Heart right ventricle (tissue), 16 donors: Measurements from ENCODE around the gene KRT40. TPM values are rescaled to one million over a fixed set of nuclear protein-coding genes. Genes with fewer than 3 reads are reported as not detected.

ENCODE experiments used
- ATAC-seq, 8 donors: fragments of 200-7000 bp; cut with Tn5 transposase; one replicate each; pipeline ENCODE4 v1.9.1; 2020; ENCODE audit warnings: mild to moderate bottlenecking in 8 of 8, moderate library complexity in 8 of 8, moderate number of reproducible peaks in 1 of 8
- DNase-seq, 2 donors: peaks; one replicate each; pipeline ENCODE4 v3.0.0-alpha.2; 2020
- H3K27ac ChIP-seq, 10 donors: fragments of 200-600 bp; sonication (generic) in 2 of 10; one replicate each; pipeline versions ENCODE4 v1.5.0 to v1.8.0; 2020 to 2022; ENCODE audit warnings: mild to moderate bottlenecking in 3 of 10
- H3K27me3 ChIP-seq, 7 donors: fragments of 200-600 bp; one replicate each; pipeline ENCODE4 v1.8.0; 2021 to 2022; ENCODE audit warnings: mild to moderate bottlenecking in 2 of 7
- H3K36me3 ChIP-seq, 9 donors: fragments of 200-600 bp; sonication (generic) in 1 of 9; one replicate each; pipeline versions ENCODE4 v1.5.0 to v1.8.0; 2020 to 2022; ENCODE audit warnings: mild to moderate bottlenecking in 2 of 9
- H3K4me1 ChIP-seq, 9 donors: fragments of 200-600 bp; sonication (generic) in 1 of 9; one replicate each; pipeline versions ENCODE4 v1.5.0 to v1.8.0; 2020 to 2022; ENCODE audit warnings: mild to moderate bottlenecking in 4 of 9
- H3K4me3 ChIP-seq, 10 donors: fragments of 200-600 bp; sonication (generic) in 2 of 10; one replicate each; pipeline versions ENCODE4 v1.5.0 to v1.8.0; 2020 to 2022; ENCODE audit warnings: mild to moderate bottlenecking in 7 of 10, moderate library complexity in 2 of 10
- H3K9me3 ChIP-seq, 11 donors: fragments of 200-600 bp in 10 of 11; sonication (generic) in 2 of 11; one replicate each; pipeline versions ENCODE4 v1.5.0 to v1.8.0; 2013 to 2022; ENCODE audit warnings: mild to moderate bottlenecking in 2 of 11, control low read depth in 1 of 11, moderate library complexity in 1 of 11
- CTCF ChIP-seq, 9 donors: fragments of 200-600 bp; sonication (generic) in 2 of 9; IDR thresholded peaks; one replicate each; pipeline versions ENCODE4 v1.5.0 to v1.8.0; 2021 to 2022; ENCODE audit warnings: antibody characterized with exemption in 9 of 9, mild to moderate bottlenecking in 5 of 9, moderate library complexity in 1 of 9
- WGBS, 2 donors: extraction: QIAGEN DNeasy Blood & Tissue Kit; methylation state at CpG; one replicate each; pipeline ENCODE4 v1.1.7; 2013; ENCODE audit warnings: inconsistent platforms in 1 of 2; 5-methylcytosine and 5-hydroxymethylcytosine counted together
- intact Hi-C, 10 donors: fragments of 100-400 bp; cut with DNase I; formaldehyde crosslinking; loops; one replicate each; pipeline versions ENCODE4 v1.11.1 to v1.14.2; 2022
- polyA plus RNA-seq, 2 donors: library from polyadenylated mRNA; stranded (reverse); fragments of 200-250 nt; gene quantifications; one replicate each; pipeline ENCODE4 v1.2.3, GENCODE V29; 2013
- total RNA-seq, 10 donors: library from RNA; stranded (reverse); fragmentation: NEBNext Ultra II Directional in 3 of 10; extraction: Animal tissue kit (Norgen Biotek cat#: 25700) in 3 of 10; gene quantifications; one replicate each; pipeline versions ENCODE4 v1.2.1 to v1.2.4, GENCODE V29; 2021 to 2023
- donor health status: Arrhythmogenic right ventricular cardiomyopathy.
- donor health status: ischemic (EF 13 %, LVEDD 7.1; RV severe dilation, severe dysfunction).
- donor health status: healthy with polysubstance abuse.
- donor health status: DM: no; HTN: yes; CAD: no.
- donor health status: DM: no; HTN: no; CAD: no.
- donor health status: ischemic (EF 25% LVEDD 6.9; RV normal size, moderate dysfunction).
- donor health status: ischemic (EF 25% LVEDD 5.7; RV mildly dilated, moderate dysfunction).
- donor health status: healthy.
- donor health status: DM: yes; HTN: yes; CAD: no.
- donor health status: Ischemic cardiomyopathy.
- donor health status: ischemic (EF 35%, LVEDD 5.7; RV mildly dilated, moderate dysfunction).
- donor health status: nonischemic (EF 11% LVEDD 7.7; RV severe dilation, severe dysfunction).
- donor health status: DM: yes; HTN: yes; CAD: no.
- donor health status: PGD.
- donor health status: ischemic (EF 29% LVEDD 5.4; RV normal size, mild dysfunction).
- donor health status: nonischemic (EF 23%, LVEDD 6.1; RV moderate dilation, normal function).

The KRT40 gene
- total and polyA plus RNA-seq, 12 donors = not detected

- Histone ChIP-seq H3K4me1 (no peaks in the 10 kb centered on the region), H3K4me3 (no peak overlapping the region), H3K27me3 (peaks cover 0 to 33% (median 11%) of the 10 kb centered on the region in 7 donors), H3K27ac (no peak overlapping the region), H3K36me3 (no peaks in the 10 kb centered on the region), H3K9me3 (peaks cover 0 to 7% (median 0%) of the 10 kb centered on the region in 11 donors)
- ATAC-seq (no peak), DNase-seq (no peak)
- 90 to 97% methylated on average over 3 of the region's 3 CpGs for WGBS, 2 donors
- intact Hi-C loops = no loop called here
- no peak for TF ChIP-seq CTCF (IDR thresholded peaks at IDR 0.05)
Observed at GRCh38 chr17:40974366-40974765, 9.8 kb downstream of the KRT40 start.

- Histone ChIP-seq H3K27ac (no peak overlapping the region), H3K27me3 (peaks cover 0 to 11% (median 0%) of the 10 kb centered on the region in 7 donors), H3K36me3 (no peaks in the 10 kb centered on the region), H3K4me1 (no peaks in the 10 kb centered on the region), H3K9me3 (peaks cover 0 to 13% (median 0%) of the 10 kb centered on the region in 11 donors), H3K4me3 (no peak overlapping the region)
- TF ChIP-seq CTCF (IDR thresholded peaks at IDR 0.05) = no peak
- no peak for DNase-seq
- intact Hi-C loops = no loop called here
- 86 to 93% methylated on average over 1 of the region's 1 CpG for WGBS, 2 donors
- ATAC-seq = no peak
Observed at GRCh38 chr17:40967582-40967981, 16.5 kb downstream of the KRT40 start.

GRCh38 chr17:40966848-40967247, 17.3 kb downstream of the KRT40 start, which contains the start of gene KRT39:
TSS of gene KRT39 (minus strand) at chr17:40966948. CDS start at chr17:40966856, 92 bp downstream.
- H3K27ac ChIP-seq = no peak within 1 kb of the TSS
- no peak for DNase-seq
- no peak for TF ChIP-seq CTCF (IDR thresholded peaks at IDR 0.05)
- H3K4me1 ChIP-seq = no peaks in the 10 kb centered on the region
- WGBS, 2 donors = 68 to 72% methylated on average over 1 of the region's 1 CpG
- no peaks in the 10 kb centered on the region for H3K36me3 ChIP-seq
- H3K4me3 ChIP-seq = no peak within 1 kb of the TSS
- intact Hi-C loops = no loop called here
- H3K27me3 ChIP-seq = peaks cover 0 to 15% (median 0%) of the 10 kb centered on the region in 7 donors
- no peak for ATAC-seq
- peaks cover 0 to 13% (median 0%) of the 10 kb centered on the region in 11 donors for H3K9me3 ChIP-seq

- ATAC-seq = no peak
- 47 to 72% methylated on average over 1 of the region's 1 CpG for WGBS, 2 donors
Observed at GRCh38 chr17:40963838-40964237, 20.3 kb downstream of the KRT40 start.

More at GRCh38 chr17:40963838-40964237, 20.3 kb downstream of the KRT40 start:
- intact Hi-C loops = no loop called here
- Histone ChIP-seq H3K4me1 (no peaks in the 10 kb centered on the region), H3K4me3 (no peak overlapping the region), H3K27me3 (peaks cover 0 to 23% (median under 1%) of the 10 kb centered on the region in 7 donors), H3K9me3 (peaks cover 0 to 6% (median 0%) of the 10 kb centered on the region in 11 donors), H3K27ac (no peak overlapping the region), H3K36me3 (no peaks in the 10 kb centered on the region)
- TF ChIP-seq CTCF (IDR thresholded peaks at IDR 0.05) = peak; percentile 9 to 64 (median 50)
- no peak for DNase-seq
